ENCODE data around the gene CASD1. TPM values are rescaled to one million over a fixed set of nuclear protein-coding genes. Genes with fewer than 3 reads are reported as not detected.

Gene CASD1
- 27.3 TPM for total RNA-seq

- DNase-seq (ENCODE audit: low spot score) = peak; percentile 64
These were observed at the start of gene CASD1 for GRCh38 chr7:94509264-94509886. TSS of gene CASD1 (plus strand) at chr7:94509809. CDS start at chr7:94510085, 276 bp downstream.

DNA sequence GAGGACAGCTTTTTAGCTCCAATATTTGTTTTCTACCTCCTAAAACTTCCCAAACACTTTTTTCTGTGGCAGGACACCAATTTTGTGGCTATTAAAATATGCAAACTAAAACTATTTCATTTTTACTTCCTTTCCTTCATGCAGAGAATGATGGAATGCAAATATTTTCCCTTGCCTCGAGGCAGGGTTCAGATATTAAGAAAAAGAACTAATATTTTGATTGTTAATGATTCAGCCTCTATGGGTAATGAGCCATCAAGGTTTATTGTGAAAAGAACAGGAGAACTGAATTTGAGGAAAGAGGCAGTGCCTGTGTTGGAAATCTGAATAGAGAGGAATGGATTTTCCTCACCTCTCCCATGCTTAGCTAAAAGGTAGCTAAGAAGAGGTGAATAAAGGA lies 43.1 kb upstream of the CASD1 start:
- DNase-seq (ENCODE audit: low spot score) = no peak

DNA sequence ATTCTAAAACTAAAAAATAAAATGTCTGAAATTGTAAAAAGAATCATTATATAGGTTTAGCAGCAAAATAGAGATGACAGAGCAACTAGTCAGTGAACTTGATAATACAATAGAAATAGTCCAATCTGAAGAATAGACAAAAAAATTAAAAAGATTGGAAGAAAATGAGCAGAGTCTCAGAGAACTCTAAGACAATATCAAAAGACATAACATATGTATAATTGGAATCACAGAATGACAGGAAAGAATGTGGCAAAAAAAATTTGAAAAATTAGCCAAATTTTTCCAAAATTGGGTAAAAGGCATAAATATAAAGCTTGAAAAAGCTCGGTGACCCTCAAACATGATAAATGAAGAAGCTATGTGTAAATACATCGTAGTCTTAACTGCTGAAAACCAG lies 38.0 kb upstream of the CASD1 start:
- no peak for DNase-seq (ENCODE audit: low spot score)

GRCh38 chr7:94472608-94473007 lies 37.0 kb upstream of the CASD1 start:
- DNase-seq (ENCODE audit: low spot score) = no peak

- DNase-seq (ENCODE audit: low spot score) = no peak
These were observed 33.3 kb upstream of the CASD1 start for GRCh38 chr7:94476251-94476840.

GRCh38 chr7:94477878-94478277 lies 31.7 kb upstream of the CASD1 start:
- no peak for DNase-seq (ENCODE audit: low spot score)

GRCh38 chr7:94478648-94479214 lies 30.9 kb upstream of the CASD1 start:
- no peak for DNase-seq (ENCODE audit: low spot score)

GRCh38 chr7:94481279-94481678 lies 28.3 kb upstream of the CASD1 start:
- no peak for DNase-seq (ENCODE audit: low spot score)

- no peak for DNase-seq (ENCODE audit: low spot score)
These were observed 26.8 kb upstream of the CASD1 start for GRCh38 chr7:94482796-94483195.

DNA sequence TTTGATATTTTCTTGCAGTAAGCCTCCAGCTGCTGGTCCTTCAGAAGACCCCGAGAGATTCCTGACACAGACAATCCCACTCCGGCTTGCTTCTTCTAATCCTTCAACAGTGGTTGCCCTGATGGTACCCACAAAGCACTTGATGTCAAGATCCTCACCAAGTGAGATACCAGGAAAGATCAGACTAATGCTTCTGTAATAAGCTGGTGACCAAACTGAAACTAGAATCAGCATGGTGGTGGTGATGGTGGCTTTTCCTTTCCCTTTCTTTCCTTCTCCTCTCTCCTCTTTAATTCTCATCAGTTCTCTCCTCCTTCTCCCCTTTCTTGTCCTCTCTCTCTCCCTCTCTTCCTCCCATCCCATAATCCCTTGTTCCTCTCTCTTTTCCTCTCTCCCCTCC lies 25.8 kb upstream of the CASD1 start:
- DNase-seq (ENCODE audit: low spot score) = no peak

DNA sequence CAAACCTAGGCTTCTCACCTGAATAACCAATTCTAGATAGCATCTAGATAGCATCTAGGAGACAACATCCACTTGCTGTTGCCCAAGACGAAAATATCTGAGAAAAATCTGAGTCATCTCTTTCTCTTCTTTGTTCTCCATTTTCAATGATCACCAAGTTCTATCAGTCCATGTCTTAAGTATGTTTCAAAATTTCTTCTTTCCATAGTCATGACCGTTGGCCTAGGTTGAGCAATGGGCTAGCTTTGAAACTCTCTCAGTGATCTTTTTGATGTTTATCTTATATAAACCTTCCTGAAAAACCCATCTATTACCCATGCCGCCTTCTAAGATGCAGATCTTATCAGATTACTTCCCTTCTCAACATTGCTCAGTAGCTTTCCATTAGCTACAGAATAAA lies 23.4 kb upstream of the CASD1 start:
- no peak for DNase-seq (ENCODE audit: low spot score)

DNA sequence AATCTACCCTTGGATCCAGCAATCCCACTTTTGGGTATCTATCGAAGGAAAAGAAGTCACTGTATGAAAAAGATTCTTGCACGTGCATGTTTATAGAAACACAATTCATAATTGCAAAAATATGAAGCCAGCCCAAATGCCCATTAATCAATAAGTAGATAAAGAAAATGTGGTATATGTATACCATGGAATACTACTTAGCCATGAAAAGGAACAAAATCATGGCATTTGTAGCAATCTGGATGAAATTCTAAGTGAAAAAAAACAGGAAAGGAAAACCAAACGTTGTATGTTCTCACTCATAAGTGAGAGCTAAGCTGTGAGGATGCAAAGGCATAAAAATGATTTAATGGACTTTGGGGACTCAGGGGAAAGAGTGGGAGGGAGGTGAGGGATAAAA lies 18.2 kb upstream of the CASD1 start:
- DNase-seq (ENCODE audit: low spot score) = no peak

DNA sequence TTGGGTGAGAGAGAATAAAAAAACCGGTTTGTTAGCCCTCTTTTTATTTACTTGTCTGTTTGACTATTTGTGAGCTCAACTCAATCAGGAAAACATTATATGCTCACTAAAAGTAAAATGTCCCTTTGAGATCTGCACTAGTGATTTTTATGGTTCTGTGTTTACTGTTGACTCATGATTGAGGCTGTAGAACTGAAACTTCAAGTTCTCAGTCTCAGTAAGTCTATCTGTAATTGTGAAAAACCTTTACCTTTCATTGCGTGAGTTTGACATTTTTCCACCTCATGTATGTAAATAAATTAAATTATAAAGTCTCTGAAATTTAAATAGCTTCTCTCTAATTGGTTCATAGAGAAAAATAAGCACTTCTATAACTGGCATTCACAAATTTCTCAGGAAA lies 17.0 kb upstream of the CASD1 start:
- DNase-seq (ENCODE audit: low spot score) = no peak

DNA sequence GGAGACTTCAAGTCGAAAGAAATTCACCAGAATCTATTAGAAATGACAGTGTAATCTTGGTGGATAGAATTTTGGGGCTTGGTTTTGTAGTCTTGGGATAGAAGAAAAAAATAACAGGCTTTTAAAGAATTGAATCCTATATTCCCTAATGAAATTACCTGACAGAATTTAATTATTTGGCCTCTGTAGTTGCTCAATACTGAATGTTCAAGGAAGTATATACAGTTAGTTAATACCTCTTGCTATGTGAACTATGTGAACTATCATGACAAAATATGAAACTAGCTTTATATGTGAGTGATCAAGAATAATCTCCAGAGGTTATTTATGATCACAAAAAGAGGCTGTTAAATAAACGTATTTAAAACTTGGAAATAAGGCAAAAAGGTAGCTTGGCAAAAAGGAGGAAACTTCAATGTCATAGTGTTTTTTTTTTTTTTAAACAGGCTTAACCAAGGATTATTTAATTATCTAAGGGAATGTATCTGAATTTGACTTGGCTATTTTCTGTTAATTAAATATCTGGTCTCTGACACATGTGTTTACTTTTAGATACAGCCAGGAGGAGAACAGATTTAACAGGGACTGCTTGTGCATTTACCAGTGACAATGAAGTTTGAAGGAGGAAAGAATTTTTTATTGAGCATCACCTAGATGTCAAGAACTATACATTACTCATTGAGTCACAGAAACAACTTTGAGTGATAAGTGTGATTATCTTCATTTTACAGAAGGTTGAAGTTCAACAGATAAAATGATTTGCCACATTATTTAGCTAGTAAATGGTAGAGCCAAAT lies 11.5 kb upstream of the CASD1 start:
- no peak for DNase-seq (ENCODE audit: low spot score)

- DNase-seq (ENCODE audit: low spot score) = no peak
These were observed 10.7 kb upstream of the CASD1 start for GRCh38 chr7:94498918-94499317.

GRCh38 chr7:94507462-94507861 lies 2.1 kb upstream of the CASD1 start:
- DNase-seq (ENCODE audit: low spot score) = no peak

GRCh38 chr7:94507962-94508361 lies 1.6 kb upstream of the CASD1 start:
- no peak for DNase-seq (ENCODE audit: low spot score)

DNA sequence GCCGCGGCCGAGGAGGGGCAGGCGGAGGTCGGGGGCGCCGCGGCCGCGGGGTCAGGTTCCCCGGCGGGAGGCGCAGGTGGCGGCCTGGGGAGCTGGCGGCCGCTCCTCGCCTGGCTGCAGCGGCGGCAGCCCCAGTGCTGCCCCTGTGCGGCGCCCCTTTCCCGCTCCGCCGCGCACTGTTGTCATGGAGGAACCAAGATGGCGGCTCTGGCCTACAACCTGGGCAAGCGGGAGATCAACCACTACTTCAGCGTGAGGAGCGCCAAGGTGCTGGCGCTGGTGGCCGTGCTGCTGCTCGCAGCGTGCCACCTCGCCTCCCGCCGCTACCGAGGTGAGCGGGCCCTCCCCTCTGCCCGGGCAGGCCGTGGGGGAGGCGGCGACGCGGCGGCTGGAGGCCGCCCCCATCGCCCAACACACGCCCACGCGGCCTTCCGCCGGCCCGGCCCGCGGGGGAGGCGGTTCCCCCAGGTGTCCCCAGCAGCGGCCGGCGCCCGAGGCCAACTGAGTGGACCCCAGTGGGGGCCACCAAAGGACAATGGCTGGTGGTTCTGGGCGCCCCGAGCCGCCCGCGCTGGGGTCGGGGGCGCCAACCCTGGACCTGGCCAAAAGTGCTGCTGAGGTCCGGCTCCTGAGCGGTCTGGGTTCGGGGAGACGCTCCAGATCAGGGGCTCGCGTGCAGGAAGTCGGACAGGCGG lies 425 bp downstream of the CASD1 start:
- peak; percentile 69 for DNase-seq (ENCODE audit: low spot score)

- DNase-seq (ENCODE audit: low spot score) = peak; percentile 45
These were observed 1.2 kb downstream of the CASD1 start for GRCh38 chr7:94510582-94511496.

DNA sequence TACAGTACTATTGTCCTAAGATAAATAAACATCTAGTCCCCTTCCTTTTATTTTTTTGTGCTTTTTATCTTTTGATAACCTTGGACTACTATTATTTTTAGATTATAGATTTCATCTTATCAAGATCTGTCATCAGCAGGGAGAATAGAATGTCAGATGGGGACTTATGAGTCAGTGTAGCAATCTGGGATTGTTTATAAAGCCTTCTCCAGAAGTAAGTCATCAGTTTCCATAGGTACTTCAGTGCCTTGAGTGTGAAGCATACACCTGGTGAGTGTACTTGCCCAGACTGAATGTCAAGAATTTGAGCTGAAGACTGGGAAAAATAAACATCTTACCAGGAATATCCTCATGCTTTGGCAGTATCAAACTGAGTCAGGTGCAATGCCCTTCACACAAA lies 2.1 kb downstream of the CASD1 start:
- DNase-seq (ENCODE audit: low spot score) = no peak

Data from ureter (tissue), 1 donor.